Prostate gland (tissue), 2 donors: ENCODE data around the gene FTCD. TPM values are rescaled to one million over a fixed set of nuclear protein-coding genes. Genes with fewer than 3 reads are reported as not detected.
"Not testable (repeated sequence)": the region's sequence is repeated elsewhere in the genome, so short reads cannot be mapped to it uniquely, and the experiment has no call there.

ENCODE experiments used
- DNase-seq: peaks from one replicate; pipeline ENCODE4 v3.0.0-alpha.2; 2019; ENCODE audit warnings: low spot score
- H3K27ac ChIP-seq, 2 donors: fragments of 200-600 bp; sonication (generic); 2 replicates each; pipeline ENCODE4 v1.5.1; 2017 to 2019
- H3K27me3 ChIP-seq: fragments of 200-600 bp; sonication (generic); replicated peaks from 2 replicates; pipeline ENCODE4 v1.5.1; 2019; ENCODE audit not compliant: insufficient read depth
- H3K36me3 ChIP-seq, 2 donors: fragments of 200-600 bp; sonication (generic); 1 replicate in 1 of 2; 2 replicates in 1 of 2; pipeline versions ENCODE4 v1.5.1 to v1.8.1; 2017 to 2019
- H3K4me1 ChIP-seq: fragments of 200-600 bp; sonication (generic); replicated peaks from 2 replicates; pipeline ENCODE4 v1.5.1; 2019
- H3K4me3 ChIP-seq, 2 donors: fragments of 200-600 bp; sonication (generic); 2 replicates each; pipeline ENCODE4 v1.5.1; 2017 to 2019
- H3K9me3 ChIP-seq: fragments of 200-600 bp; sonication (generic); 2 replicates; pipeline ENCODE4 v1.5.1; 2017
- CTCF ChIP-seq, 4 experiments: fragments of 200-600 bp in 2 of 4; fragments of 450-650 bp in 2 of 4; sonication (generic) in 2 of 4; IDR thresholded peaks; 1 replicate in 3 of 4; 2 replicates in 1 of 4; pipeline ENCODE4 v1.5.1; 2016 to 2019; ENCODE audit warnings: antibody characterized with exemption in 4 of 4, mild to moderate bottlenecking in 2 of 4, moderate library complexity in 2 of 4
- POLR2A ChIP-seq: fragments of 450-650 bp; IDR thresholded peaks from one replicate; pipeline ENCODE4 v1.6.1; 2016; ENCODE audit warnings: antibody characterized with exemption, mild to moderate bottlenecking
- POLR2AphosphoS5 ChIP-seq: sonication (generic); formaldehyde crosslinking; IDR thresholded peaks from one replicate; pipeline ENCODE4 v1.6.1; 2017; ENCODE audit warnings: antibody characterized with exemption
- WGBS: methylation state at CpG from one replicate; pipeline ENCODE4 v1.1.5; 2018; 5-methylcytosine and 5-hydroxymethylcytosine counted together
- intact Hi-C: fragments of 100-400 bp; cut with DNase I; formaldehyde crosslinking; loops from one replicate; pipeline ENCODE4 v1.14.2; 2022
- total RNA-seq, 2 donors: library from RNA; depleted of rRNA; stranded (reverse); fragments of >200 nt; gene quantifications; one replicate each; pipeline ENCODE4 v1.1.0, GENCODE V29; 2016

The FTCD gene
- total RNA-seq, 2 donors from 2014 or later = 1.4 to 19.0 TPM

- Histone ChIP-seq H3K36me3 (no peaks in the 10 kb centered on the region), H3K27me3 (no peaks in the 10 kb centered on the region), H3K4me3 (no peak overlapping the region), H3K4me1 (no peaks in the 10 kb centered on the region), H3K27ac (no peak overlapping the region), H3K9me3 (no peaks in the 10 kb centered on the region)
- intact Hi-C loops = no loop called here
- TF ChIP-seq POLR2A = no peak
- no peak for TF ChIP-seq POLR2AphosphoS5
- TF ChIP-seq CTCF (IDR thresholded peaks at IDR 0.05) = no peak
- 89% methylated on average over 21 of the region's 21 CpGs for WGBS
- no peak for DNase-seq
Measured at GRCh38 chr21:46171996-46172862, 16.9 kb upstream of the FTCD start.

GRCh38 chr21:46171585-46171984 lies 16.2 kb upstream of the FTCD start:
- H3K4me3 ChIP-seq = no peak overlapping the region
- no peak for DNase-seq
- intact Hi-C loops = no loop called here

GRCh38 chr21:46170436-46171193 lies 15.2 kb upstream of the FTCD start:
- not testable (repeated sequence) for H3K27ac ChIP-seq, DNase-seq

More at GRCh38 chr21:46171585-46171984, 16.2 kb upstream of the FTCD start:
- no peak for TF ChIP-seq POLR2AphosphoS5
- no peak for TF ChIP-seq POLR2A
- TF ChIP-seq CTCF (IDR thresholded peaks at IDR 0.05) = no peak
- Histone ChIP-seq H3K27me3 (no peaks in the 10 kb centered on the region), H3K36me3 (no peaks in the 10 kb centered on the region), H3K4me1 (no peaks in the 10 kb centered on the region), H3K27ac (no peak overlapping the region), H3K9me3 (no peaks in the 10 kb centered on the region)
- WGBS = 40% methylated on average over 2 of the region's 2 CpGs

GRCh38 chr21:46168659-46169386 lies 13.4 kb upstream of the FTCD start:
- Histone ChIP-seq H3K4me3 (no peak overlapping the region), H3K4me1 (no peaks in the 10 kb centered on the region), H3K27me3 (no peaks in the 10 kb centered on the region), H3K27ac (no peak overlapping the region), H3K36me3 (no peaks in the 10 kb centered on the region), H3K9me3 (no peaks in the 10 kb centered on the region)
- no peak for DNase-seq
- intact Hi-C loops = no loop called here
- TF ChIP-seq POLR2A (no peak), POLR2AphosphoS5 (no peak), CTCF (IDR thresholded peaks at IDR 0.05) (no peak)
- 65% methylated on average over 8 of the region's 8 CpGs for whole genome bisulfite sequencing

More at GRCh38 chr21:46170436-46171193, 15.2 kb upstream of the FTCD start:
- H3K4me3 ChIP-seq, H3K27me3 ChIP-seq, H3K36me3 ChIP-seq, H3K4me1 ChIP-seq, intact Hi-C loops, H3K9me3 ChIP-seq: not testable (repeated sequence)
- 80% methylated on average over 1 of the region's 1 CpG for WGBS

GRCh38 chr21:46168238-46168637 lies 12.9 kb upstream of the FTCD start:
- no peaks in the 10 kb centered on the region for H3K4me1 ChIP-seq
- H3K27me3 ChIP-seq = no peaks in the 10 kb centered on the region
- TF ChIP-seq POLR2AphosphoS5 (no peak), CTCF (IDR thresholded peaks at IDR 0.05) (no peak)
- DNase-seq = no peak
- H3K9me3 ChIP-seq = no peaks in the 10 kb centered on the region
- no peak overlapping the region for H3K4me3 ChIP-seq
- intact Hi-C loops = no loop called here
- H3K36me3 ChIP-seq = no peaks in the 10 kb centered on the region
- WGBS = 80% methylated on average over 14 of the region's 14 CpGs
- no peak overlapping the region for H3K27ac ChIP-seq
